Tibial artery (tissue), 4 donors: Measurements from ENCODE around the gene ETF1.

Experiments used
- DNase-seq, 2 donors: peaks; one replicate each; pipeline ENCODE4 v3.0.0-alpha.2; 2019
- H3K27ac ChIP-seq, 2 donors: fragments of 200-600 bp; sonication (generic) in 1 of 2; 1 replicate in 1 of 2; 2 replicates in 1 of 2; pipeline ENCODE4 v1.5.1; 2018 to 2019; ENCODE audit warnings: mild to moderate bottlenecking in 1 of 2
- H3K27me3 ChIP-seq, 2 donors: fragments of 200-600 bp; sonication (generic) in 1 of 2; one replicate each; pipeline versions ENCODE4 v1.5.1 to v1.6.0; 2016 to 2019
- H3K36me3 ChIP-seq, 3 donors: fragments of 200-600 bp; sonication (generic) in 2 of 3; one replicate each; pipeline ENCODE4 v1.5.1; 2016 to 2019; ENCODE audit warnings: mild to moderate bottlenecking in 2 of 3
- H3K4me1 ChIP-seq, 4 donors: fragments of 200-600 bp; sonication (generic) in 2 of 4; 1 replicate in 3 of 4; 2 replicates in 1 of 4; pipeline ENCODE4 v1.5.1; 2016 to 2019
- H3K4me3 ChIP-seq, 2 donors: fragments of 200-600 bp; sonication (generic) in 1 of 2; 1 replicate in 1 of 2; 2 replicates in 1 of 2; pipeline ENCODE4 v1.5.1; 2018 to 2019; ENCODE audit warnings: mild to moderate bottlenecking in 2 of 2
- H3K9me3 ChIP-seq, 3 donors: fragments of 200-600 bp; sonication (generic) in 1 of 3; one replicate each; pipeline ENCODE4 v1.5.1; 2016 to 2019
- CTCF ChIP-seq, 2 experiments: fragments of 200-600 bp in 1 of 2; fragments of 450-650 bp in 1 of 2; IDR thresholded peaks; one replicate each; pipeline ENCODE4 v1.5.1; 2017 to 2019; ENCODE audit warnings: antibody characterized with exemption in 2 of 2, mild to moderate bottlenecking in 1 of 2, moderate library complexity in 1 of 2
- intact Hi-C: fragments of 100-400 bp; cut with DNase I; formaldehyde crosslinking; loops from one replicate; pipeline ENCODE4 v1.15.0; 2023; ENCODE audit warnings: low total_unique reads

The ETF1 gene

GRCh38 chr5:138492560-138493045 is 50.4 kb downstream of the ETF1 start:
- peak overlapping the region; percentile 51 to 64 for H3K4me3 ChIP-seq
- intact Hi-C loops: no loop called here
- H3K4me1 ChIP-seq: peaks cover 0 to 40% (median 31%) of the 10 kb centered on the region in 4 donors
- H3K36me3 ChIP-seq: no peaks in the 10 kb centered on the region
- H3K27ac ChIP-seq: peak overlapping the region; percentile 63
- peaks cover 0 to 36% of the 10 kb centered on the region in 2 donors for H3K27me3 ChIP-seq
- no peaks in the 10 kb centered on the region for H3K9me3 ChIP-seq
- no peak for TF ChIP-seq CTCF (IDR thresholded peaks at IDR 0.05)
- no peak for DNase-seq

GRCh38 chr5:138491669-138492559 is 51.1 kb downstream of the ETF1 start:
- Histone ChIP-seq H3K4me3 (peak overlapping the region; percentile 51 to 64), H3K27me3 (peaks cover 0 to 36% of the 10 kb centered on the region in 2 donors), H3K9me3 (no peaks in the 10 kb centered on the region), H3K4me1 (peaks cover 0 to 40% (median 31%) of the 10 kb centered on the region in 4 donors), H3K27ac (peak overlapping the region; percentile 63), H3K36me3 (no peaks in the 10 kb centered on the region)
- intact Hi-C loops: no loop called here
- DNase-seq: peak; percentile 90 to 96
- no peak for TF ChIP-seq CTCF (IDR thresholded peaks at IDR 0.05)

GRCh38 chr5:138491284-138491648 is 51.8 kb downstream of the ETF1 start:
- no peak for DNase-seq
- H3K4me3 ChIP-seq: peak overlapping the region; percentile 51 to 64
- H3K27me3 ChIP-seq: peaks cover 0 to 36% of the 10 kb centered on the region in 2 donors
- H3K9me3 ChIP-seq: no peaks in the 10 kb centered on the region
- intact Hi-C loops: no loop called here
- peak overlapping the region in 1 of 2 donors; percentile 21 for H3K27ac ChIP-seq
- no peak for TF ChIP-seq CTCF (IDR thresholded peaks at IDR 0.05)
- H3K4me1 ChIP-seq: peaks cover 0 to 40% (median 31%) of the 10 kb centered on the region in 4 donors
- H3K36me3 ChIP-seq: no peaks in the 10 kb centered on the region

- Histone ChIP-seq H3K36me3 (no peaks in the 10 kb centered on the region), H3K27me3 (peaks cover 0 to 36% of the 10 kb centered on the region in 2 donors), H3K27ac (no peak overlapping the region), H3K4me1 (peaks cover 0 to 40% (median 31%) of the 10 kb centered on the region in 4 donors), H3K9me3 (no peaks in the 10 kb centered on the region), H3K4me3 (no peak overlapping the region)
- no peak for DNase-seq
- no peak for TF ChIP-seq CTCF (IDR thresholded peaks at IDR 0.05)
- intact Hi-C loops: no loop called here
Observed at GRCh38 chr5:138490648-138491283, 52.3 kb downstream of the ETF1 start.

- Histone ChIP-seq H3K27ac (no peak overlapping the region), H3K9me3 (no peaks in the 10 kb centered on the region), H3K27me3 (peaks cover 0 to 36% of the 10 kb centered on the region in 2 donors), H3K4me3 (no peak overlapping the region), H3K36me3 (no peaks in the 10 kb centered on the region), H3K4me1 (peaks cover 0 to 40% (median 31%) of the 10 kb centered on the region in 4 donors)
- intact Hi-C loops: no loop called here
- DNase-seq: peak in 1 of 2 donors; percentile 72
- no peak for TF ChIP-seq CTCF (IDR thresholded peaks at IDR 0.05)
Observed at GRCh38 chr5:138489683-138490061, 53.4 kb downstream of the ETF1 start.
